RWPE1 (cell line): ENCODE results near the gene FOXI3.

Experiments used
- CTCF ChIA-PET: fragments of 350-600 bp; sonication (Branson Sonifier 250); formaldehyde crosslinking; extraction: SDS; loops from one replicate; lab custom pipeline; 2021; lab: Yijun Ruan, JAX
- POLR2A ChIA-PET: fragments of 400-600 bp; formaldehyde crosslinking; extraction: SDS; loops from one replicate; lab custom pipeline; 2020; ENCODE audit warnings: antibody characterized with exemption; ENCODE audit not compliant: low non-redundant PET; lab: Yijun Ruan, JAX
- DNase-seq: peaks from one replicate; pipeline ENCODE4 v3.0.0; 2012; ENCODE audit warnings: low spot score
- H3K27ac ChIP-seq: fragments of 450-650 bp; 2 replicates; pipeline ENCODE4 v1.5.1; 2017
- CTCF ChIP-seq: fragments of 450-650 bp; conservative IDR thresholded peaks from 2 replicates; pipeline ENCODE4 v1.5.1; 2017; ENCODE audit warnings: low read depth, mild to moderate bottlenecking

FOXI3 gene

GRCh38 chr2:88452980-88453582, 588 bp upstream of the FOXI3 start:
- POLR2A ChIA-PET = no interaction called here
- CTCF ChIA-PET = no interaction called here
- TF ChIP-seq CTCF = no peak
- no peak overlapping the region for H3K27ac ChIP-seq
- no peak for DNase-seq

- TF ChIP-seq CTCF = no peak
- ChIA-PET POLR2A (no interaction called here), CTCF (interaction anchor here (0.8 kb wide), 1 partner anchor 261 kb away, joined by 3 read pairs; no protein-coding TSS in a partner anchor)
- no peak overlapping the region for H3K27ac ChIP-seq
- DNase-seq = no peak
Measured at GRCh38 chr2:88451811-88452564, 505 bp downstream of the FOXI3 start.

GRCh38 chr2:88450925-88451810, 1.3 kb downstream of the FOXI3 start:
- CTCF ChIA-PET = no interaction called here
- no peak overlapping the region for H3K27ac ChIP-seq
- DNase-seq = no peak
- POLR2A ChIA-PET = no interaction called here
- no peak for TF ChIP-seq CTCF

DNA sequence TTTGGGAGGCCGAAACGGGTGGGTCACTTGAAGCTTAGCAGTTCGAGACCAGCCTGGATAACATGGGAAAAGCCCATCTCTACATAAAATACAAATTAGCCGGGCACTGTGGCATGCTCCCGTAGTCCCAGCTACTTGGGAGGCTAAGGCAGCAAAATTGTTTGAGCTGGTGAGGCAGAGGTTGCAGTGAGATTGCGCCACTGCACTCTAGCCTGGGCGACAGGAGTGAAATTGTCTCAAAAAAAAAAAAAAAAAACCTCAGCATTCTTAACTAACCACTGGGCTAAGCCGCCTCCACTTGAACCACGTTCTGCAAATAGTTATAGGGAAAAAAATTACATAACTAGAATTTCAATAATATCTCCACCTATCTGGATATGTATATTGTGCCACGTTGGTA, 2.3 kb downstream of the FOXI3 start:
- no peak for DNase-seq
- ChIA-PET CTCF (no interaction called here), POLR2A (no interaction called here)
- TF ChIP-seq CTCF = no peak
- no peak overlapping the region for H3K27ac ChIP-seq

- POLR2A ChIA-PET = no interaction called here
- DNase-seq = no peak
- no peak overlapping the region for H3K27ac ChIP-seq
- no peak for TF ChIP-seq CTCF
- CTCF ChIA-PET = no interaction called here
Measured at GRCh38 chr2:88448248-88448647, 4.2 kb downstream of the FOXI3 start.

DNA sequence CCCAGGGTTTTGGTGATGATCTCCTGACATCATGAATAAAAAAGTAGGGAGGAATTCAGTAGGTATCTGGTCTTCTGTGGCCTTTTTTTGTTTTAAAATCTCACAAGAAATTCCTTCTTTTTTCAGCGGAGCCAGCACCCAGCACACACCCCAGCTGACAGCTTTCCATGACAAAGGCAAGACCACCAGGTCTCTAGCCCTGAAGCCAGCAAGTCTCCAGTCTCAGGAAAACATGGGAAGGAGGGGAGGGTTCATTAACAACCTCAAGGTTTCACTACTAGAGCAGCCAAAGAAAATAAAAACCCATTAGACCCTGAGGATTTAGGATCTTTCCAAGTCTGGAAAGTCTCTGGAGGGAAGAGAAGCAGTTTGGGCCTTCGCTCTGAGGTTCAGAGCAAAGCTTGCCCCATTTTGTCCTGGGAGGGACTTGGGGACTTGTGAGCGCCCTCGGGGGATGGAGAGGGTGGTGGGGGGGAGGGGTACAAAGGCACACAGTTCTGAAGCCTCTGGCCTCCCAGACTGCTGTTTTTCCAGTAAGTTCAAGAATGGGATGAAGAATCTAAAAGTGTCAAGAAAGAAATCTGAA, 9.0 kb downstream of the FOXI3 start:
- no peak for DNase-seq
- POLR2A ChIA-PET = no interaction called here
- no peak for TF ChIP-seq CTCF
- CTCF ChIA-PET = no interaction called here
- no peak overlapping the region for H3K27ac ChIP-seq
